VCaP (cell line): ENCODE measurements around the gene JKAMP.

Source experiments
- H3K27ac ChIP-seq: fragments of 450-650 bp; 2 replicates; pipeline ENCODE4 v1.5.1; 2017
- CTCF ChIP-seq: fragments of 450-650 bp; conservative IDR thresholded peaks from 2 replicates; pipeline ENCODE4 v1.5.1; 2017; ENCODE audit warnings: mild to moderate bottlenecking, moderate library complexity

Gene JKAMP

GRCh38 chr14:59464486-59465315 is 19.6 kb upstream of the JKAMP start:
- peak overlapping the region; percentile 81 for H3K27ac ChIP-seq
- no peak; the same call in 1 of the 2 replicates for TF ChIP-seq CTCF

DNA sequence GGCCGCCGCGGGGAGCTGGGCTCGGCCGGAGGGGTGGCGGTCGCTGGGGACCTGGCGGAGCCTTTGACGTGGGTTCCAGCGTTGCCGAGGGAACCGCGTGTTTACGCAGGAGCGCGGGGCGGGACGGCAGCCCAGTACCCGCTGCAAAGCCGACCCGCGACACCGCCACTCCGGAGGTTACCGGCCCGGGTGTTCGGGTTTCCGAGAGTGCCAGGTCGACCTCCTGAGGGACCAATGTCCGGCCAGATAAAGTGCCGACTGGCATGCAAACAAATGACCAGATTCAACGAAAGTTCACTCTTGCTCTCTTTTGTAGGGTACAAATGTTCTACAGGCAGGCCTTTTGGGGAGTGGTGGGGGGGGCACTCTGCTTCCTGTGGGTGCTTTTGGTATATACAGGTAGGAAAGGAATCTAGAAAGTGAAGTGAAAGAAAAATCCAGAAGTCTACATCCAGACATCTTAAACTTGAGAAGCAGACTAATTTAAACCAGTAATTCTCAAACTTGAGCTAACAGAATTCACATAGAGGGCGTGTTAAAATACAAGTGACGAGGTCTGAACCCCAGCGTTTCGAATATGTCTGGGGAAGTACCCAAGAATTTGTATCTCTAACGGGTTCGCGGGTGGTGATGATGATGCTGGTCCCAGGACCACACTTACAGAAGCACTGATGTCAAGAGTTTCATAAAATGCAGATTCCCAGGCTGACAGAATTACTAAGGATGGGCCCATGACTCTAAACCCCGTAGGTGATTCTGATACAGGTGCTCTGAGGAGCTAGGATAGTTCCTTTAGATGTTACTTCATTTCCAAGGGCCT is 18.8 kb upstream of the JKAMP start, which contains the start of gene GPR135:
GPR135 (minus strand) TSS at position 65 of the 820 bp plus-strand sequence. CDS start 154 bp downstream, outside the sequence.
- H3K27ac ChIP-seq = peak within 1 kb of the TSS; percentile 81
- TF ChIP-seq CTCF = no peak; the same call in 1 of the 2 replicates

GRCh38 chr14:59474172-59474571 is 10.1 kb upstream of the JKAMP start:
- TF ChIP-seq CTCF = no peak
- no peak overlapping the region for H3K27ac ChIP-seq

- H3K27ac ChIP-seq = no peak overlapping the region
- no peak for TF ChIP-seq CTCF
Measured at GRCh38 chr14:59475709-59476108, 8.6 kb upstream of the JKAMP start.

GRCh38 chr14:59478540-59478939 is 5.8 kb upstream of the JKAMP start:
- no peak for TF ChIP-seq CTCF
- no peak overlapping the region for H3K27ac ChIP-seq

- no peak for TF ChIP-seq CTCF
- H3K27ac ChIP-seq = no peak overlapping the region
Measured at GRCh38 chr14:59480166-59480565, 4.2 kb upstream of the JKAMP start.

DNA sequence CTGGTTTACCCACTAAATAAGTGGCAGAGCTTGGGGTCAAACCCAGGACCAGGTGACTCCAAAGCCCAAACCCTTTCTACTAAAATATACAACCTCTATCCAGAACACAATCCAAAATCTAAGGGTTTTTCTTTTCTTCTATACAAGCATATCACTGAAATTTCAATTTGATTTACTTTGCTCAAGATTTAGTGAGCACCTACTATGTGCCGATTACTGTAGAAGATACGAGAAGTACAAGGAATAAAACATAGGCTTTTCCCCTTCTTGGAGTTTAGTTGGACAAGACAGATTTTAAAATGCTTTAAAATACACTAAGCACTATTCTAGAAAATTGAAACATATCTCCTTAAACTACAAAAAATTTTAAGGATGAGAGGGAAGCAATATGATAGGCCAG is 2.9 kb upstream of the JKAMP start:
- TF ChIP-seq CTCF = no peak
- no peak overlapping the region for H3K27ac ChIP-seq
